Spleen (tissue), 7 donors: Measurements from ENCODE around the gene GARIN5B.
"Not testable (repeated sequence)": the region's sequence is repeated elsewhere in the genome, so short reads cannot be mapped to it uniquely, and the experiment has no call there.

Source experiments
- CTCF ChIP-seq, 11 experiments: fragments of 200-600 bp in 7 of 11; fragments of 450-650 bp in 4 of 11; sonication (generic) in 4 of 11; IDR thresholded peaks in 8 of 11; conservative IDR thresholded peaks in 3 of 11; 1 replicate in 7 of 11; 2 replicates in 4 of 11; pipeline versions ENCODE4 v1.4.0 to v1.8.0; 2016 to 2021; ENCODE audit warnings: antibody characterized with exemption in 11 of 11, inconsistent platforms in 4 of 11, mild to moderate bottlenecking in 1 of 11
- POLR2A ChIP-seq, 3 donors: fragments of 450-650 bp; IDR thresholded peaks; one replicate each; pipeline ENCODE4 v1.5.1; 2017; ENCODE audit warnings: antibody characterized with exemption in 3 of 3, mild to moderate bottlenecking in 1 of 3
- POLR2AphosphoS5 ChIP-seq, 3 donors: sonication (generic); formaldehyde crosslinking; IDR thresholded peaks; one replicate each; pipeline ENCODE4 v1.5.1; 2017; ENCODE audit warnings: antibody characterized with exemption in 3 of 3
- donor health status: DM: no; HTN: no; CAD: no; lungs with moderate emphysema.
- donor health status: DM: no; HTN: no; CAD: no.
- donor health status: DM: no; HTN: no; CAD: no.

GRCh38 chr19:55401390-55401789 lies 38.3 kb upstream of the GARIN5B start:
- TF ChIP-seq POLR2A (IDR thresholded peaks at IDR 0.05); CTCF (IDR thresholded peaks at IDR 0.05 in 8 of 11, conservative IDR thresholded peaks at IDR 0.05 in 3 of 11); POLR2AphosphoS5 (IDR thresholded peaks at IDR 0.05): not testable (repeated sequence)
